SK-N-DZ (cell line): ENCODE data around the gene PTPN1.
"Not testable (repeated sequence)": the region's sequence is repeated elsewhere in the genome, so short reads cannot be mapped to it uniquely, and the experiment has no call there.

ENCODE experiments used
- DNase-seq: peaks from one replicate; pipeline ENCODE4 v3.0.0-alpha.2; 2015; ENCODE audit warnings: low spot score

PTPN1 gene

DNA sequence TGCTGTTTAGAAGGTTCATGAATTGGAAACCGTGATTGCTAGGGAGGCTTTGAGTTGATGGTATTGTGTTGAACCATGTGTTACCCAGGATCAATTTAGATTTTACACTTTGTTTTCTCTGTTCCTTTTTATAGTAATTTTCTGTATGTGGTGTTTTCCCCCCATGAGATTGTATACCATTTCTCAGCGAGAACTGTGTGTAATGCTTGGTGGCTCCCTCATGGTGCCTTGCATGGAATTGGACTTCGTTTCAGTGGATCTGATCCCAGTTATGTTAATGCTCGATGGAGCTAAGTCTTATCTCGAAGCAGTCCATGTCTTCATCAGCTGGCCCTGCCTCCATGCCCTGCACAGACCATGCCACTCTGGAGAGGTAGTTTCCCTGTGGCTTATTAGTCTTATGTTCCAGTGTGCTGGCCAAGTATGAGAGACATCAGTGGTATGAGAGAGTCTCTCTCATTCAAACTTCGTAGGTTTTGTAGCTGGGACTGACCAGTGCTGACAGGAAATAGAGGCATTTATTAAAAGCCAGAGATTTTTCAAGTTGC lies 18.7 kb downstream of the PTPN1 start:
- no peak for DNase-seq

DNA sequence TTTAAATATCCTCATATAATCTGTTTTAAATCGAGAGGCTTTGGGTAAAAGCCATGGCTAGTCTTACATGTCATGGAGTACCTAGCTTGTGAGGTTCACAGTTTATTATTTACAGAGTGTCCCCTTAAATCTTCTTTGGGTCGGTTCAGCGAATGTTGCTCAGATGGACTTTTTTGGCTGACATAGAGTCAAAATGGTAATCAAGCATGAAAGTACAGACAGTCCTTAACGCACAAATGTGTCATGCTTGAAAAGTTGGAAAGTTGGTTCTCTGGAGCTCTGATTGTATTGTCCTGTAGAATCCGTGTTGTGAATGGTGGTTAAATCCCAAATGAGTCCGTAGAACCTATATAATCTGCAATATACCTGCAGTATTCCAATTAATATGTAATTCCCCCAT lies 22.0 kb downstream of the PTPN1 start:
- DNase-seq: no peak

GRCh38 chr20:50533061-50533460 lies 22.9 kb downstream of the PTPN1 start:
- no peak for DNase-seq

DNA sequence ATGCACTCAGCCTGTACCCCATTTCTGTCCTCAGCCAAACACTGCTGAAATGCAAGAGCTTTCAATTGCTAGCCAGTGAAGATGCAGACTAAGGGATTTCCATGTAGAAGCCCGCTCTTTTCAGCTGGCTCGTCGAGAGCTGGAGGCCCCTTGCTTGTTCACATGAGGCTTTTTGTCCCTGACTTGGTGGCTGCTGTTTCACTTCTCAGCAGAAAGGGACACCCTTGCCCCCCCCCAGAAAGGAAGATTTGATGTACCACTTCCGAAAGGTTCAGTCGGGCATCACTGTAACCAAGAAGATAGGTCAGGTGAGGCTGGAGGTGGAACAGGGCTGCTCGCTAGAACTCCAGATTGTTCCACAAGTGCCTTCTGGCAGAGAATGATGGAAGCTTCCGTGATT lies 23.3 kb downstream of the PTPN1 start:
- DNase-seq: no peak

DNA sequence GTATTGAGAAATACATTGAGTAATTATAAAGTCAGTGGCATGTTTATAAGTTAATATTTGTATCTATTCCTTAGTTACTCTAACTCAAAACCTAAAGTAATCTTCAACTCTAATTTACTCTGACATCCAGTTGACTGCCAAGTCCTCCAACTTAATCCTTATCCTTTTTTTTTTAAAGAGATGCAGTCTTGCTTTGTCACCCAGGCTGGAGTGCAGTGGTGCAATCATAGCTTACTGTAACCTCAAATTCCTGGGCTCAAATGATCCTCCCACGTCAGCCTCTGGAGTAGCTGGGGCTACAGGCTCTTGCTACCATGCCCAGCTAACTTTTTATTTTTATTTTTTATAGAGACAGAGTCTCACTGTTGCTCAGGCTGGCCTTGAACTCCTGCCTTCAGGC lies 24.4 kb downstream of the PTPN1 start:
- no peak for DNase-seq

GRCh38 chr20:50535162-50535561 lies 25.0 kb downstream of the PTPN1 start:
- DNase-seq: no peak

DNA sequence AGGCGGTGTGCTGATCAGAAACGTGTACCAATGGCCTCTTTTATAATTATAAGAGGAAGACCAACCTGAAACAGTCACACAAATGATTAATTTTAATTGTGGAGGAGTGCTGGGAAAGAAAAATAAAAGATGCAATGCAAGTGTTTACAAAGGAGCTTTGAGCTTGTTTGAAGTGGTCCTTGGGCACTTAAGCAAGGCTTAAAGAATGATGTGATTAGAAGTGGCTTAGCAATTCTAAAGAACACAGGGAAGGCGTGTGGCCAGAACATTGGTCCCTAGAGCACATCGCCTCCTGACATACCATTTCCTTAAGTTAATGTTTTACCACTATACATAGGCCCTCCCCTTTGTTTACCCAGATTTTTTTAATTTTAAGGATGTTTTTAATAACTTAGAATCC lies 26.1 kb downstream of the PTPN1 start:
- no peak for DNase-seq

DNA sequence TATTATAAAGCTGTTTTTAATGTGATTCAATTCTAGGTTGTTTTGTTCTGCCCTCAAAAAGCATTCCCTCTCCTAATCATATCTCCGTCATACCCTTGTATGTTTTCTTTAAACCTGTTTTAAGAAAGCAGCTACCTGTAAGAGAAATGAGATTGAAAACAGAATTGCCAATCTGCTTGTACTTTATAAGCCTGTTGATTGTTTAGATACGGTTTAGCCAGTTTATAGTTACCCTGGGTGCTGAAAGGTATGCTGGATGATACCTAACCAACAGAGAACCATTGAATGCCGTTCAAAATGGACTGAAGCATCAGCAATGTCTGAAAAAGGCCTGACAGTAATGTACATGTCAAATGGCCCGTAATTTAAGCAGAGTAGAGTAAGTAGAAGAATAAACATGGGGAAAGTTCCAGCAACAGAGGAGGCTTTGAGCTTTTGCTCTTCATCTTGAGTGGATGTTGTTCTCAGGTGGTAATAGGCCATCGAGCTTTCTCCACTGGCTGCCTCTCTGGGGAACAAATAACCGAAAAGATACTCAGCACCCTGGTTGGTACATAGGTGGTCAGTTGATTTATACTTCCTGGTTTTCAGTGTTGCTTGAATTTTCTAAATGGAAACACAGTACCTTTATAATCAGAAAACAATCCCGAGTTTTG lies 27.5 kb downstream of the PTPN1 start:
- no peak for DNase-seq

GRCh38 chr20:50538276-50538675 lies 28.1 kb downstream of the PTPN1 start:
- no peak for DNase-seq

- not testable (repeated sequence) for DNase-seq
Observed at GRCh38 chr20:50539798-50540197, 29.6 kb downstream of the PTPN1 start.

- no peak for DNase-seq
Observed at GRCh38 chr20:50540620-50541605, 30.7 kb downstream of the PTPN1 start.

DNA sequence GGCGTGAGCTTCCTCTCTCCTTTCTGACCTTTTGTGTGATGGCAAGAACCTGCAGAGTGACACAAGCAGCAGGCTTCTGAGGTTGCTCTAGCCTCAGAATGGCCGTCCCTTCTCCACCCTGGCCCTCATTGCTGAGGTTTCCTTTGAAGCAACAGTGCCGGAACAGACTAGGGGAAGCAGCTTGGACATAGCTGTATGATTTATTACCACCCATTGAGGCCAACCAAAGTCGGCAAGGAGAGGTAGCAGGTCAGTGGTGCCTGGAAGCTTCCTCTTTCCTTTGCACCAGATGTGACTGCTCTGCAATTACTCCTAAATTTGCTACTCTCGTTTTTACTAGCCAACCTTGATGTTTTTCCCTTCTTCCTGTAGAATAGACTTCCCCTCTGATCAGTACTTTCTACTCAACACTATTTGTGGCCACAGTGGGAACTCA lies 31.4 kb downstream of the PTPN1 start:
- no peak for DNase-seq

DNA sequence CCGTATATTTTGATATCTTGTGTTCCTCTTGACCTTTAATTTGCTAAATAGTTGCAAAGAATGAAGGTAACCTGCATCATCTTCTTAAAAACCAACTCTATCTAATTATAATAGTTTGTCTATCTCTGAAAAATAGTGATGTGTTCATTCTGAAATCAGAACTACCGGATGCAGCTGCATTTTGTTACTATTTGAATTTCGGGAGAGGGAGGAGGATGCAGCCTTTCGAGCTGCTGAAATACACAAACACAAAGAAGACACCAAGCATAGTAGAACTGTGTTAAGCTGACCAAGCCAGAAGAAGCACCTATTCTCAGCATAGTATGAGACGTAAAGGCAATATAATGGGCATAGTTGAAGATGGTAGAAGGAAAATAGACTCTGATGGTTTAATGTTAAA lies 33.1 kb downstream of the PTPN1 start:
- DNase-seq: no peak

DNA sequence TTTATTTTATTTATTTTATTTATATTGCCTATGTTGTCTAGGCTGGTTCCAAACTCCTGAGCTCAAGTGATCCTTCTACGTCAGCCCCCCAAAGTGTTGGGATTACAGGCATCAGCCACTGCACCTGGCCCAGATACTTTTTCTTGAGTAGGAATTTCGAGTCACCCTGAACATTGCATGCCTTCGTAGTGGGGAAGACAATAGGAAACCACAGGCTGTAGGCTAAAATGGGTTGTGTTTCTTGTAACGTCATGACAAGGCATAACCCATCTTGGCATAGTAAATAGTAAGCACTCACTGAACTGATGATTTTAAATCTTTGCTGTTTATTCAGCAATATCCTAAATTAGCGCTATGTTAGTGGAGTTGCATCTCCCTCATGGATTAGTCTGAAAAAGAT lies 34.9 kb downstream of the PTPN1 start:
- DNase-seq: no peak

- DNase-seq: no peak
Observed at GRCh38 chr20:50546729-50547314, 36.6 kb downstream of the PTPN1 start.

DNA sequence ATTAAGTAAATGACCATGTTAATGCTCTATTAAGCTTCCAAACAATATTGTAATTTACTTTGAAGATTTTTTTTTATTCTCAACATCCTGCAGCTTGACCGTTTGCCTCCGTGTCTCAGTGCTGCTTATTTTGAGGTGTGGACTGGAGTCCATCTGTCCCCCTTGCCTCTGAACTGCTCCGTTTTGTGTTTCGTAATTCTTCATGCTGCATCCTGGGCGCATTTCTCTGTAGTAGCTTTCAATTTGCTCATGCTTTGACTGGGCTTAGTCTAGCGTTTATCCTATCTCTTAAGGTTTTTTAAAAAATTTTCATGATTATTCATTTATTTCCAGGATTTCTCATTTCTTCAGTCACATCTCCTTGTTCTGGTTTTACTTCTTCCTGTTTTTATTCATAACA lies 37.8 kb downstream of the PTPN1 start:
- DNase-seq: no peak

- no peak for DNase-seq
Observed at GRCh38 chr20:50548396-50548795, 38.2 kb downstream of the PTPN1 start.

GRCh38 chr20:50550531-50550930 lies 40.3 kb downstream of the PTPN1 start:
- no peak for DNase-seq

DNA sequence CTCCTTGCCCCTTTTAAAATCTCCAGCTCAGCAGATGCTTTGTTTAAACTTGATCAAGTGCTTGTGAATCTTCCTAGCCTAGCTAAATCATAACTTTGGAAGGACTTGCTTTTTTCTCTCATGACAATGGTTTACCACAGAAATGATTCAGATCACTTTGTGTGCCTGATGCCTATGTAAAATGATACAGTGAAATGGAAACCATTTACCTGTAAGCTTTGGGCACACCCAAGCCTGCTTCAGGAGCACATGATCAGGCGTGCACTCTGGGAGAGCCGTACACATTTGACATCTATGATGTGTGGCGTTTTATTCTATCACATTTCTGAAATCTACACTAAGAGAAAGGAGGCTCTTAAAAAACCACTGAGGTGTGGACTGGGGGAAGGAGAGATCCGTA lies 41.1 kb downstream of the PTPN1 start:
- DNase-seq: no peak

DNA sequence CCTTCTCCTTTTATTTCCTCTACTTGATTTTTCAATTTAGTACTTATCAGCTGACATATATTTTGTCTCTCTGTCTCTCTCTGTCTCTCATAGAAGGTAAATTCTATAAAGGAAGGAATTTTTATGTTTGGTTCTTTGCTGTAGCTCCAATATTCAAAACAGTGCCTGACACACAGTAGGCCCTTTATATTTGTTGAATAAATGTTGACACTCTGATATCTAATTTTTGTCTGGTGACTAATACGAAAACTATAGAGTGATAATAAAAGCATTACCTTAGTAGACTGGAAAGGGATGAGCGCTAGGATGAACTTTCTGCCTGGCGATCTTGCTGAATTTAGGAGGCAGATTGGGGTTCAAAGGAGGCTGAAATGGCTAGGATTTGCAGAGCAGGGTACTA lies 42.8 kb downstream of the PTPN1 start:
- no peak for DNase-seq

- no peak for DNase-seq
Observed at GRCh38 chr20:50554694-50555579, 44.8 kb downstream of the PTPN1 start.
